ACHN (cell line): ENCODE measurements around the gene ZMIZ1.

Experiments used
- DNase-seq: peaks from one replicate; pipeline ENCODE4 v3.0.0-alpha.2; 2015
- in situ Hi-C: cut with HindIII; loops from 2 replicates; pipeline ENCODE4 v1.10.0; 2017; ENCODE audit warnings: low sequenced_read_pairs, low pct_ligation_motif_present, low pct_unique_long_range_greater_than_20kb

The ZMIZ1 gene

DNA sequence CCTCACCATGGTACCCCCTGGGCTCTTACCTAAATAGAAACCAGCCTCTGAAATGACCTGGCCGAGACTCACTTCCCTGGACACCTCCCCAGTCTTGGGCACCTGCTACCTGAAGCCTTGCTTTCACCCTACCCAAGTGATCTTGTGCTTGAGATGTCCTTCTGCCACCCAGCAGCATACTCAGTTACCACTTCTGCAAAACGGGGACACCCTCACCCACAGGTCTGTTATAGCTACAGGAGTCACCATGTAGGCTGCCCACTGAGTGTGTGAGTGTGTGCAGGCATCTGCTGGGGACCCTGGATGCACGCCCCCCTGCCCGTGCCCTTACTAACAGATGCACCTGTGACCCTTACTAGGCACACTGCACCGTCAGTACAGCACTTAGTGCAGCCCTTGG, 183.7 kb downstream of the ZMIZ1 start:
- in situ Hi-C loops = no loop called here
- no peak for DNase-seq

DNA sequence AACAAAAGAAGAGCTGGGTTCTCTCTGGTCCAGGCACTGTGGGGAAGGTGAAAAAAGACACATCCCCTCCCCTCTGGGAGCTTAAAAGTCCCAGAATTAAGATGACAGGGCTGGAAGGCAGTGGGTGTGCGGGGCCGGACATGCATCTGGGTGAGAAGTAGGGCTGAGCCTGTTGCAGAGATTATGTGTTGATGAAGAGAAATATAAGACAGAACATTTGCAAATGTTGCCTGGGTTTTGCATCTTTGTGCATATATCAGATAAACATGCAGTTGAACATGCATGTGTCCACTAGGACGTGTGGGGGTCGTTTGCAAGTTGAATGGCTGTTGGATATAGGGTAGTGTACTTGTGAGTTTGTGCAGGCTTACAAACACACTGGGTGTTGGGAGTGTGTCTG, 184.2 kb downstream of the ZMIZ1 start:
- in situ Hi-C loops = no loop called here
- DNase-seq = no peak

DNA sequence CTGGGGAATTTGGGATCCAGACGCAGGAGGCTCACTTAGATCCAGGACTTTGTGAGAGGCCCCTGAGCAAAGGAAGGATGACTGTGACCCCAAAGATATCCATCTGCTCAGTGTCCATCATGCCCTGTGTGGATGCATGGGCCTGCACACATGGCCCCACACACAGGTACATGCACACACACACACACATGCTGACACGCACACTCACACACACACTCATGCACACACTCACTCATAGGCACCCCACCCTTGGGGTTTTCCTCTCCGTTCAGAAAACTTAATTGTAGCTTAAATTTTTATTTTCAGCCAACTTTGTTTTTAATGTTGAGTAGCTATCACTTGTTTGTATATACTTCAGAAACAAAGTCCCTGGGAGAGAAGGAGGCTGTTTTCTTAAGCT, 184.9 kb downstream of the ZMIZ1 start:
- in situ Hi-C loops = no loop called here

DNA sequence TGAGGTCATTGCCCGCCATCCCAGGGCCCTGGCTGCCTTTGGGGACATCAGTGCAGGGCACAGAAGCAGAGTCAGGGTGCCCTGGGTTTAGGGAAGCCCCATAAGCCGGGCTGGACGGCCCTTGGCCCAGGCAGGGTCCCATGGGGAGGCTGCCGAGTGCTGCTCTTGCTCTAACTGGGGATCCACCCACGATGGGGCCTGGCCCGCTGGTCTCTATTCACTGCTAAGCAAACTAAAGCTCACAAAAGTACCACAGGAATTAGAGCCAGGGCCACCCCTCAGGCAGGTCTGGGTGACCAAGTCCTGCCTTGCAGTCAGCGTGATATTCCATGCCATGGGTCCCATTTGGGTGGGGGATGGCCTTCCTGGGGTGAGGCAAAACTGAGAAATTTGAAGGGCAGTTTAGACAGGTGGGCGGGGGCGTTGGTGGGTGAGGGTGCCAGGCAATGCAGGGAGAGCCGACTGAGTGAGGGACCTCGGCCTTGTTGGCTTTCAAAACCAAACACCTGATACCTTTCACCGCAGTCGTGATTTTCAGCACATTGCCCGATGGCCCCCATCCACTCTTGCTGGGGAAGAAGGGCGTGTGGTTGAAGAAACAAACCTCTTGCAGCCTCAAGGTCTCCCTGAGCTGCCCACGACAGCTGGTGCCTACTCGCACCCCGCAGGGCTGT, 185.7 kb downstream of the ZMIZ1 start:
- no peak for DNase-seq
- in situ Hi-C loops = no loop called here

More for the DNA sequence above, 184.9 kb downstream of the ZMIZ1 start:
- DNase-seq = no peak

DNA sequence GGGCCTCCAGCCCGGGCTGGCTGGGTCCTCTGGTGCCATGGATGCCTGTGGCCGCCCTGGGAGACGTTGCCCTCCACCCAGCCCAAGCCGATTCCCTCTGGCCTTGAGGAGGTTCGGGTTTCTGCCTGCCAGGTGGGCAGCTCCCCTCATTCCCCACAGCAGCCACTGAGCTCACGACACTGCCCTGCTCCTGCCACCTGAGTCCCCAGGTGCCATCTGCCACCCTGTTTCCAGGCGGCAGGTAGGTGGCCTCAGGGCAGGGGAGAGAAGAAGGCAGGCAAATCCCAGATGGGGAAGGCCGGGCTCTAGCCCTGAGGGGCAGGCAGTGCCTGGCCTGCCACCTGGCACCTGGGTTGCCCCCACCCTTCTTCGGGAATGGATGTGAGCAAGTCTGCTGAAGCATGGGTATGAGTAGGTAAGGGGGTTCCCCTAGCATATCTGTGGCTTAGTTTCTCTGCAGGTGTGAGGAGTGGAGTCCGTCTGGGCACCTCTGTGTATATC, 186.3 kb downstream of the ZMIZ1 start:
- no peak for DNase-seq

DNA sequence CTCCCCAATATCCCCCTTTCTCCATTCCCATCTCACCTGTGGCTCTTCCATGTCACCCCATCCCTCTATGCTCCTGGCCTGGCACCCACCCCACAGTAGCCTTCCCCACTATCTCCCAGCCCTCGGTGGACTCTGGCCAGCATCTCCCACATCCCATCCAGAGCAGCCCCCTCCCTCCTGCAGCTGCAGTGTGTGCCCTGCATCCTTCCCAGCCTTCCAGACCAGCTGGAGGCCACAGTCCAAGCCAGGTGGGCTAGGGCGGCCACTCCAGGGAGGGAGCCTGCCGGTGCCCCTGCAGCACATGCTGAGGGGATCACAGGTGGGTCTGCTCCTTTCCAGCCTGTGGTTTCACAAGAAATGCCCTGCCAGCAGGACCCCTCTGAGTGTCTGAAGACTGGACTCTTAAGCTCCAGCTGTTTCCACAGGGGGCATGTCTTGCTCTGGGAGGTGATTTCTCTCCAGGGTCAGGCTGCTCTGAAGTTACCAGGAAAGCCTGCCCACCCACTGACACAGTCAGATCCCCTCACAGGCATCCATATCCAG, 187.6 kb downstream of the ZMIZ1 start:
- in situ Hi-C loops = no loop called here
- no peak for DNase-seq

More for the DNA sequence above, 186.3 kb downstream of the ZMIZ1 start:
- in situ Hi-C loops = no loop called here

DNA sequence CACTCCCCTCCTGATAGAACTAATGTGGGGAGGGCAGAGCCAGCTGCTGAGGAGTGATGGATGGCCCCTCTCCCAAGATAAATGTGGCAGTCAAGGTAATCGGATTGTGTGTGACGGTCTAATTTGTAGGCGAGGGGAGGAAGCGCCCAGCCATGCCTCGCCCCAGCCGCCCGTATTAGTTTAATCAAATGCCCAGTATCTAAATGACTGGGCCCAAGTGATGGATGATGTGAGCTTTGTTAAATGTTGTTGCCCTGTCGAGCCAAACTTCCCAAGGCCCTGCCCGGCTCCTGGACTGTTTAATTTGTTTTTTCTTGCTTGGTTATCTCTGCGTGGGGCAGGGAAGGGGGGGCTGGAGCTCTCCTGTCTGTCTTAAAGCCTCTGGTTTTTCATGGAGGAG, 190.1 kb downstream of the ZMIZ1 start:
- no peak for DNase-seq
- in situ Hi-C loops = no loop called here

DNA sequence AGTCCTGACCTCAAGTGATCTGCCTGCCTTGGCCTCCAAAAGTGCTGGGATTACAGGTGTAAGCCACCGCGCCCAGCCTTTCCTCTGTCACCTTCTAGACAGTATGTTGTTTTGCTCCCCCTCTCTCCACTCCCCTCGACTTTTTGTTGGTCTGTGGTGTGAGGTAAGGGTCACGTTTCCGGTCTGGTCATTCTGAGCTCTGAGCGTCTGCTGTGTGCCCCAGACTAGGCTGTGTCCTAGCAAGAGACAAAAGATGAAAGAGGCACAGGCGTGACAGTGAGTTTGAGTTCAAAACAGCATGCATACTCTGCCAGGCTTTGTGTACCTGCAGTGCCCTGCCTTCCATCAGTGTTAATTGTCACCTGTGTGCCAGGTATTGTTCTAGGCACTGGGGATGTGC, 191.1 kb downstream of the ZMIZ1 start:
- DNase-seq = no peak
- in situ Hi-C loops = no loop called here

DNA sequence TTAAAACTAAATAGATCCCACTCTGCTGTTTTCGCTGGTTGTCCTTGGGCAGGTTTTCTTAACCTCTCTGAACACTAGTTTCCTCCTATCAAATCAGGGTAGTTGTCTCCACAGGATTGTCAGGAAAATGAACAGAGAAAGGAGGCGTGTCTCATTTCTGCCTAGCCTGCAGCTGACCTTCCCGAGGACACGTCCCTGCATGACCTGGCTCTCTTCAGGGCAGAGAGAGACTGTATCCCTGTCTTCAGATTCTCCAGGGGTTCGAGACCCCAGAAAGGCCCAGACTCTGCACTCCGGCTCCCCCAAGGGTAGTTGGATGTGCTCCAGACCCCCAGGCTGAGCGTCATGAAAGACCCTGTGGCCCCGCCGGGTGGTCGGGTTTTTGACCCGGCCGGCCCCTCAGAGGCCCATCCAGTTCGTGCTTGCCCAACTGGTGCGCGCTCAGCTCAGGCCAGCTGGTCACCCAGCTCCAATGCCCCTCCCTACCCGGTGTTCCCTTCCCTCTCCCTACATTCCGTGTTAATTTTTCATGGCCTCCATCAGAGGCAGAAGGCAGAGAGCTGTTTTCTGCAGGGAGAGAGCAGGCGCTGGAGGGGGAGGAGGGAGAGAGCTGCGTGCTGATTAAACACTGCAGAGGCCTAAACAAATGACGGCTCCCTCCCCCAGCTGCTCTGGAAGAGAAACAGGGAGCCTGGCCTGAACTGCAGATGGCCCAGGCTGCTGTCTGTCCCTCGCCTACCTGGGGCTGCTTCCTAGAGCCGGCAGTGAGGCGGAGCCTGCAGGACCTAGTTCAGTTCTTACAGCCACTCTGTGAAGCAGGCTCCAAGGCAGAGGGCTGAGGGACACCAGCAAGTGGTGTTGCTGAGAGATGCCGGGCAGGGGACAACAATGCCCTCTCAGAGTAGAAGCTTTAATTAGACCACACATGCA, 192.3 kb downstream of the ZMIZ1 start:
- DNase-seq = no peak

DNA sequence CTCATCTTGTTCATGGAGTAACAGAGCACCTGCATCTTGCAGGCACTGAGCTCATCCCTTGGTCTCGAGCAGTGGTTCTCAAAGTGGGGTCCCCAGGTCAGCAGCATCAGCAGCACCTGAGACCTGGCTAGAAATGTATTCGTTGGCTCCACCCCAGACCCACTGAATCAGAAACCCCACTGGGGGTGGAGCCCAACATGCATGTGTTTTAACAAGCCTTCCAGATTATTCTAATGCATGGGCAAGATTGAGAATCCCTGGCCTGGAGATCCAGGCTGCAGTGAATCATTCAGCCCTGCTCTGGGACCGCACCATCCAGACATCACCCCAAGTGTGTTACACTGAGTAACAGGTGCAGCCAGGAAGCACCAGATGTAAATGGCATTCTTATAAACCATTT, 193.4 kb downstream of the ZMIZ1 start:
- no peak for DNase-seq
- in situ Hi-C loops = no loop called here

More for the DNA sequence above, 192.3 kb downstream of the ZMIZ1 start:
- in situ Hi-C loops = no loop called here

DNA sequence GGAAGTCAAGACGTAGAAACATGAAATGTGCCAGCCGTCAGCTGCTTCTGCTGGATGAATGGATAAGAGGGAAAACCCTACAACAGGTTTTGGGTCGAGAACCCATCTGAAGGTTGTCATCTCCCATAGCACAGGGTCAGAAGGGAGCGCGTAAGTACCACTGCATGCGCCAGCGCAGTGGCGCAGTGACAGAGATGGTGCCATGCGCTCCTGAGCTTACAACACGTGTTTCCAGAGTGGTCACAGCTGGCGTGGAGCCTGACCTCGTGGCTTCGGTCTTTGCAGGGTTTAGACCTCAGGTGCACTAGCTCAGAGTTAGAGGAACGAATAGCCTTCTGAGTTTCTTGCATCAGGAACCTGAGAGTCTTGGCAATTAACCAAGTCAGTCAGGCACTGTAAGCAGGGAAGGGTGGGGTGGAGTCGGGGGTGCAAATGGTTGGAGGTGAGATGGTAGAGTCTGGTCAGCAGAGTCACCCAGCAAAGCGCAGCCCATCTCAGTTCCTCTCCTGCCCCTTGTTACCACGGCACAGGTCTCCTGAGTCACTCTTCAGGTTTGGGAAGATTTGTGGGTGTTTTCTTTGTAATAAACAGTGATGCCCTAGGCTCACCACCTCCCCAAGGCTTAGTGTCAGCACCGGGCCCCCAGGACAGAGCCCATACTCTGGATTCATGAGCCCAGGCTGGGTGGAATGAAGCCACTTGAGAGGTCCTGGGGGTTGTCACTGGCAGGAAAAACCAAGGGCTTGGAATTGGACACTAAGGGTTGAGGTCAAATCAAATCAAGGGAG, 194.4 kb downstream of the ZMIZ1 start:
- DNase-seq = no peak
- in situ Hi-C loops = no loop called here

DNA sequence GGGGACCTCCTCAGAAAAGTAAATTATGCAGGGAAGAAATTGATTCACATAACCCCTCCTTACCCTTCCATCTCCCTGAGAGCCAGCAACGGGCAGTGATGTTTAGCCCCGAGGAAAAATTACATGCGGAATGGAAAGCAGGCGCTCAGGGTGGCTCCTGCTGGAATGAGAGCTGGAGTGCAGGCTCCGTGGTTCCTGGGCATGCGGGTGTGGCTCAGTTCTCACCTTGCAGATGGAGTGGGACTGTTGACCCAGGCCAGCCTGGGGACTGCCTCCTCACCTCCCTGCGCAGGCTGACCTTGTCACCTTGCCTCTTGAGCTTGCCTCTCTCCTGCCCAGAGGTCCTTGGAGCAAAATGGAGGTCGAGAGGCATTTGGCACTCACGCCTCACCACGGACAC, 195.2 kb downstream of the ZMIZ1 start:
- DNase-seq = no peak
- in situ Hi-C loops = no loop called here

DNA sequence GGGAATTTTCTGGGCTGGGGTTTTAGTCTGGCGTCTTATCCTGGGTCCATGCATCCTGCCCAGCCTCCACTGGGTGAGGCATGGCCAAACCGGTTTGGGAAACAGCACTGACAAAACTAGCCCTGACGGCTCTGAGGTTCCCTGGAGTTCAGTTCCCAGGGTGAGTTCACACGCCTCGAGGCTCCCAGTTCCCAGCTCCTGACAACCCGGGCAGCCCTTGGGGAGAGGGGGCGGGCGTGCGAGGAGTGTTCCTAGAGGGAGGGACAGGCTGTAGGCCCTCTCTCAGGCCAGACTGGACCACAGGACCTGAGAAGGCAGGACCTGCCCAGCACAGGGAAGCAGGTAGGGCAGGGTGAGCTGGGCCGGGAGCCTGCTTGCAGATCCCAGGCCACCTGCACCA, 196.2 kb downstream of the ZMIZ1 start:
- in situ Hi-C loops = no loop called here
- DNase-seq = no peak

DNA sequence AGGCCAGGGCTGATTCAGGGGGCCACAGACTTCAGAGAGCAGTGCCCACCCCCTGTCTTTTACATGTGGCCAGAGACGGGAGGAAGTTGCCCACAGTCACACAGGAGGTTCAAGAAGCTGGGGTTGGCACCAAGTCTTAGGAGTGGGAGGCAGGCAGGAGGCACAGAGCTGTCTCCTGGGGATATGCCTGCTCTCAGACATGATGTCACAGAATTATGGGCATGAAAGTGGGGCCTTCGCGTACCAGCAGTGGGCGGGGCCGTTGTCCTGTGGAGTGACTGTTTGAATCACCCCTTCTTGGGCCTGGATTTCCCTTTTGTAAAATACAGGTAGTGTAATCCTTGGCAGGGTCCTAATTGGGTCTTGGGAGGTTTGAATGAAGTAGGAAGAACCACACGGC, 197.3 kb downstream of the ZMIZ1 start:
- in situ Hi-C loops = no loop called here

DNA sequence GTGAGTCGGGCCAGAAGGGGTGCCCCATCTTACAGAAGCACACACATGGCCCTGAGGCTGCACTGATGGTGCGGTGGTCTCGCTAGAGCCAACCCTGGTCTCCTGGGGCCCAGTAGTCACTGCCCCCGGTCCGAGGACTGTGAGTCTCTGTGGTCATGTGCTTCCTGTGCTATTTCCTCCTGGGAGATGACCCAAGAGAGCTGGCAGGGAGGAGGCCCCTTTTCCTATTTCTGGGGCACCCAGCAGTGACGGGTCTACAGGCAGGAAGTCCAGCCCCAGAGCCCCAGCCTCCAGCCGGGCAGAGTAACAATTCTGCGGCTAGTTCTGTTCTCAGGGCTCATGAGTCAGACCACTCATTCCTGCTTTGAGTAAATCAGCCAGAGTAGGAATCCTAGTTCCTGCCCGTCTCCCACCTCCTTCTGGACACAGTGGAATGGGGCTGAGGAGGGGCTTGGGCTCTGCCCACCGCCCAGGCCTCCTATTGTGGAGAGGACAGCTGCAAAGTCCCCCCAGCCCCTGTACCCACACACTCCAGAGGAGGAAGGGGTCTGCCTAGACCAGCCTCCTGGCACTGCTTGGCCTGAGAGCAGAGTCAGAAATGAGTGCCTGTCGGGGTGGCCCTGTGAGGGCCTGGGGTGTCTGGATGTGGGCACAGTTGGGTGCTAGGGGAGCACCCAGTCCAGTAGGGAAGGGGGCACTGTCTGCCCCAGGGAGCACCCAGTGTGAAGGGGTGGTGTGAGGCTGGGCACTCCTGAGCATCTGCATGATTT, 198.0 kb downstream of the ZMIZ1 start:
- peak; percentile 66 for DNase-seq

More for the DNA sequence above, 197.3 kb downstream of the ZMIZ1 start:
- DNase-seq = no peak

DNA sequence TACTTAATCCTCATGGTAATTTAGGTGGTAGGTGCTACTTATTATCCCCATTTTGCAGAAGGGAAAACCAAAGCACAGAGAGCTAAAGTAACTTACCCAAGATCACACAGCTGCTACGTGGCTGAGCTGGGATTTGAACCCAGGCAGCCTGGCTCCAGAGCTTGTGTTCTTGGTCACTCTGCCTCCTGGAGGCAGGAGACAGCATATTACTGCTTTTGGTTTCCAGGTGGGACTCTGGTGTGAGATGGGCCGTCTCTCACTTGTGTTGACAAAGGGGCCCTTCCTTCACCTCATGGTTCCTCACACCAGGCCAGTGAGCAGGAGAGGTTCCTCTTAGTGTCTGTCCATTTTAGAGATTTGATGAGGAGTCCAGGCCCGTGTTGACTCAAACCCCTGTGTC, 198.7 kb downstream of the ZMIZ1 start:
- DNase-seq = no peak
- in situ Hi-C loops = no loop called here

More for the DNA sequence above, 198.0 kb downstream of the ZMIZ1 start:
- in situ Hi-C loops = no loop called here

DNA sequence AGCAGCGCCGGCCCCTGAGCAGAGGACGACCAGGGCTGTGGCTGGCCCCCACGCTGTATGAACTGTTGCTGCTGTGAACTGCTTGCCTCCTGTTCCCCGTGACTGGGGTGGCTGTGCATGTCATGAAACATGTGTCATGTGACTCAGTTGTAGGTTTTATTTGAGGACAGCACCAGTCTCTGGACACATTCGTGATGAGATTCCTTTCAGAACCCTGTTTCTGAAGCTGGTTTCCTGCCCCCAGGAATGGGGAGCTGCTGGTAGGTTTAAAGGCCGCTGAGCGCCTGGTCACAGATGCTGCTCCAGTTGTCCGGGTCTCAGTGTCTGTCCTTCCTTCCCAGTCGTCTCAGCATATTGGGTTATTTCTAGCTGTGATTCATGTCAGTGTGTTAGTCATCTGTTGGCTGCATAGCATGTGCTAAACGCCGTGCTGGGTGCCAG, 199.4 kb downstream of the ZMIZ1 start:
- DNase-seq = no peak
- in situ Hi-C loops = no loop called here

DNA sequence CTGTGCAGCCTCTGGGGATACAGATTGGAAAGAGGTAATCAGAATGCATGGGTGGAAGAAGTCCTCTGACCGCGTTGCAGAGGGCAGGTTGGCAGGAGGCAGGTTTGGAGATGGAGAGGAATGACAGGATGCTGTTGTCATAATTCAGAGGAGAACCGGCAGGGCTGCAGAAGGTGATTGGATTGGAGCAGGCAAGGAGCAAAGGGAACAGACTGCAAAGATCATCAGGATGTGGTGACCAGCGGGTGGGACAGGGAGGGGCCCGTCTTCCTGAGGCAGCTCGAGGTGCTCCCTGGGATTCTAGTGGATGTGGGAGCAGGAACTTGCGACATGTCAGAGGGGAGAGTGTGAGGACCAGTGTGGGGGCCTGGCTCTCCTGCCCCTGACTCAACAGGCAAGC, 200.0 kb downstream of the ZMIZ1 start:
- in situ Hi-C loops = no loop called here
- DNase-seq = no peak
